ENCODE data around the gene EFCAB11.

Gene EFCAB11

DNA sequence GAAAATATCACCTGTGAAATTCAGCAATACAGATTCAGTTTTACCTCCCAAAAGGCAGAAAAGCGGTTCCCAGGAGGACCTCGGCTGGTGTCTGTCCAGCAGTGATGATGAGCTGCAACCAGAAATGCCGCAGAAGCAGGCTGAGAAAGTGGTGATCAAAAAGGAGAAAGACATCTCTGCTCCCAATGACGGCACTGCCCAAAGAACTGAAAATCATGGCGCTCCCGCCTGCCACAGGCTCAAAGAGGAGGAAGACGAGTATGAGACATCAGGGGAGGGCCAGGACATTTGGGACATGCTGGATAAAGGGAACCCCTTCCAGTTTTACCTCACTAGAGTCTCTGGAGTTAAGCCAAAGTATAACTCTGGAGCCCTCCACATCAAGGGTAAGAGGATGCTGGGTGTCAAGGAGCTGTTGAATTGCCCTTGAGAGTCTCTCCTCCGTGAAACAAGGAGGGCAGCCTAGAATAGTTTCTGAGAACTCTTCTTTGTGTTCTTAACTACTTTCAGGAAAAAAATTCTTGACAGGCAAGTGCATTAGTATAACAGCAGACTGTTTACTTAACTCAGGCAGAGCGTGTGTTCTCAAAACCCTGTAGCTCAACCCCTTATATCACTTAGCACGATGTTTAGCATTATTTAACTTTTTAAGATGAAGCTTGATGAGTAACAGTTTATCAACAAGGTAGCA lies 8.9 kb upstream of the EFCAB11 start:
- Histone ChIP-seq H3K4me2 (ENCODE audit: low read depth, low read length, poor library complexity, severe bottlenecking) (no peak overlapping the region), H3K36me3 (ENCODE audit: insufficient read depth, low read length) (peaks cover 39% of the 10 kb centered on the region; the same call in 1 of the 2 replicates), H3K9ac (ENCODE audit: low read depth, low read length, poor library complexity, severe bottlenecking) (no peak overlapping the region), H3K79me2 (ENCODE audit: insufficient read depth, low read length) (peaks cover 22% of the 10 kb centered on the region), H2AFZ (ENCODE audit: low read length) (no peak overlapping the region), H3K27me3 (ENCODE audit: insufficient read depth, low read length, poor library complexity, severe bottlenecking) (no peaks in the 10 kb centered on the region), H3F3A (ENCODE audit: low read depth) (peaks cover 9% of the 10 kb centered on the region), H3K9me3 (ENCODE audit: insufficient read depth, low read depth, low read length) (peaks cover 1% of the 10 kb centered on the region; the same call in 1 of the 2 replicates), H4K20me1 (ENCODE audit: insufficient read depth, low read length, poor library complexity, severe bottlenecking) (peaks cover 26% of the 10 kb centered on the region), H3K9me2 (replicated peaks; ENCODE audit: low read depth, low read length) (no peaks in the 10 kb centered on the region), H3K4me3 (ENCODE audit: low read length, poor library complexity, severe bottlenecking) (no peak overlapping the region), H3K4me1 (ENCODE audit: insufficient read depth, low read length, poor library complexity, severe bottlenecking) (peaks cover 17% of the 10 kb centered on the region)
- TF ChIP-seq EZH2phosphoT487 (IDR thresholded peaks at IDR 0.05; ENCODE audit: borderline replicate concordance): no peak
- TF ChIP-seq, protein P1, sequence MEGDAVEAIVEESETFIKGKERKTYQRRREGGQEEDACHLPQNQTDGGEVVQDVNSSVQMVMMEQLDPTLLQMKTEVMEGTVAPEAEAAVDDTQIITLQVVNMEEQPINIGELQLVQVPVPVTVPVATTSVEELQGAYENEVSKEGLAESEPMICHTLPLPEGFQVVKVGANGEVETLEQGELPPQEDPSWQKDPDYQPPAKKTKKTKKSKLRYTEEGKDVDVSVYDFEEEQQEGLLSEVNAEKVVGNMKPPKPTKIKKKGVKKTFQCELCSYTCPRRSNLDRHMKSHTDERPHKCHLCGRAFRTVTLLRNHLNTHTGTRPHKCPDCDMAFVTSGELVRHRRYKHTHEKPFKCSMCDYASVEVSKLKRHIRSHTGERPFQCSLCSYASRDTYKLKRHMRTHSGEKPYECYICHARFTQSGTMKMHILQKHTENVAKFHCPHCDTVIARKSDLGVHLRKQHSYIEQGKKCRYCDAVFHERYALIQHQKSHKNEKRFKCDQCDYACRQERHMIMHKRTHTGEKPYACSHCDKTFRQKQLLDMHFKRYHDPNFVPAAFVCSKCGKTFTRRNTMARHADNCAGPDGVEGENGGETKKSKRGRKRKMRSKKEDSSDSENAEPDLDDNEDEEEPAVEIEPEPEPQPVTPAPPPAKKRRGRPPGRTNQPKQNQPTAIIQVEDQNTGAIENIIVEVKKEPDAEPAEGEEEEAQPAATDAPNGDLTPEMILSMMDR (conservative IDR thresholded peaks at IDR 0.05; ENCODE audit: low read length): no peak

DNA sequence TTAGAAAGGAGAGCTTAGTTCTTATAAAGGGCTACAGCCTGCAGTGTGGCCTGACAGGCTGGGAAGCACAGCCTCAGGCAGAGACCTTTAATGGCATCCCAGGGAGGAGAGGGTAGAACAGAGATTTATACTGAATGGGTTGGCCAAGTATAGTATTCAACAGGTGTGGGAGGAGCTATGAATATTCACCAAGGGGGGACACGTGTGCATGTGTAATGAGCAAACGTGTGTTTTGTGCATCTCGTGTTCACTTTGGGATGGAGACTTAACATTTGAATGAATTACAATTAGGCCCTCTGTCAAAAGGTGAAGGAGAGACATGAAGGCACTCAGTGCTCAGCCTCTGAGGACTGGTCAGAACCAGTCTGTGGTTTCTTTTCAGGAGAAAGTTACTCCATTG lies 6.4 kb upstream of the EFCAB11 start:
- TF ChIP-seq, protein P1 (conservative IDR thresholded peaks at IDR 0.05; ENCODE audit: low read length): no peak
- TF ChIP-seq EZH2phosphoT487 (IDR thresholded peaks at IDR 0.05; ENCODE audit: borderline replicate concordance): no peak

DNA sequence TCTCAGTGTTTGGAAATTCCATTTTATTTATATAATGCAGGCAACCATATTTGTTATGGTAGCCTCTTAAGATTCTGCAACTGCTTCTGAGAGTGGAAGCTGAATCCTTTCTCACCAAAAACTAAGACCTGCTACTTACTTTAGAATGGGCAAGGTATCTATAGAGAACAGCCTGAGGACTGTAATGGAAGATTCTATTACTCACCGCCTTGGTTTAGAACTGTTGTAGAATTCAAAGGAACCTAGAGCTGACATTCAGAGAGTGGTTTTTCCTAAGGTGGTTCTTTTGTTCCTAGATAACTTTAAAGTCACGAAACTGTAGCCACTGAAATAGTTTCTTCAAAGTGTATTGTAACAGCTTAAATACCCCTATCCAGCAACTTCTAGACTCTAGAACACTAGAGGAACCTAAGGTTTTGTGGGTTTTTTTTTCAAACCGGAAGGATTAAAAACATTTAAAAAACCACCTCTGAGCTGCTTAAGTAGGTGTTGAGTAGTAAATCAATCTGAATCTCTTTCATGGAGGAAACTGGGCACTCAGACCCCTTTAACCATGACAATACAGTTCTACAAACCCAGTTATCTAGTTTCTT lies 5.4 kb upstream of the EFCAB11 start:
- Histone ChIP-seq H3K4me3 (ENCODE audit: low read length, poor library complexity, severe bottlenecking) (peak overlapping the region; percentile 21), H3K4me2 (ENCODE audit: low read depth, low read length, poor library complexity, severe bottlenecking) (peak overlapping the region; percentile 56), H3K36me3 (ENCODE audit: insufficient read depth, low read length) (peaks cover 17% of the 10 kb centered on the region; the same call in 1 of the 2 replicates), H3F3A (ENCODE audit: low read depth) (peaks cover 9% of the 10 kb centered on the region), H3K9ac (ENCODE audit: low read depth, low read length, poor library complexity, severe bottlenecking) (no peak overlapping the region), H3K79me2 (ENCODE audit: insufficient read depth, low read length) (peaks cover 47% of the 10 kb centered on the region), H3K9me3 (ENCODE audit: insufficient read depth, low read depth, low read length) (peaks cover 7% of the 10 kb centered on the region; the same call in 1 of the 2 replicates), H2AFZ (ENCODE audit: low read length) (no peak overlapping the region), H4K20me1 (ENCODE audit: insufficient read depth, low read length, poor library complexity, severe bottlenecking) (peaks cover 27% of the 10 kb centered on the region), H3K9me2 (replicated peaks; ENCODE audit: low read depth, low read length) (no peaks in the 10 kb centered on the region), H3K27me3 (ENCODE audit: insufficient read depth, low read length, poor library complexity, severe bottlenecking) (no peaks in the 10 kb centered on the region), H3K4me1 (ENCODE audit: insufficient read depth, low read length, poor library complexity, severe bottlenecking) (peaks cover 35% of the 10 kb centered on the region)
- TF ChIP-seq, protein P1 (conservative IDR thresholded peaks at IDR 0.05; ENCODE audit: low read length): no peak
- TF ChIP-seq EZH2phosphoT487 (IDR thresholded peaks at IDR 0.05; ENCODE audit: borderline replicate concordance): no peak

More for the DNA sequence above, 6.4 kb upstream of the EFCAB11 start:
- H4K20me1 ChIP-seq (ENCODE audit: insufficient read depth, low read length, poor library complexity, severe bottlenecking): peaks cover 27% of the 10 kb centered on the region
- no peak overlapping the region for H3K4me3 ChIP-seq (ENCODE audit: low read length, poor library complexity, severe bottlenecking)
- peak overlapping the region; percentile 56 for H3K4me2 ChIP-seq (ENCODE audit: low read depth, low read length, poor library complexity, severe bottlenecking)
- H3K36me3 ChIP-seq (ENCODE audit: insufficient read depth, low read length): peaks cover 17% of the 10 kb centered on the region; the same call in 1 of the 2 replicates
- no peak overlapping the region for H2AFZ ChIP-seq (ENCODE audit: low read length)
- peaks cover 9% of the 10 kb centered on the region for H3F3A ChIP-seq (ENCODE audit: low read depth)
- no peaks in the 10 kb centered on the region for H3K9me2 ChIP-seq (replicated peaks; ENCODE audit: low read depth, low read length)
- H3K9me3 ChIP-seq (ENCODE audit: insufficient read depth, low read depth, low read length): peaks cover 7% of the 10 kb centered on the region; the same call in 1 of the 2 replicates
- no peaks in the 10 kb centered on the region for H3K27me3 ChIP-seq (ENCODE audit: insufficient read depth, low read length, poor library complexity, severe bottlenecking)
- no peak overlapping the region for H3K9ac ChIP-seq (ENCODE audit: low read depth, low read length, poor library complexity, severe bottlenecking)
- H3K79me2 ChIP-seq (ENCODE audit: insufficient read depth, low read length): peaks cover 47% of the 10 kb centered on the region
- H3K4me1 ChIP-seq (ENCODE audit: insufficient read depth, low read length, poor library complexity, severe bottlenecking): peaks cover 29% of the 10 kb centered on the region
